Left ventricle myocardium superior (tissue), 1 donor: Measurements from ENCODE around the gene RFNG. TPM values are rescaled to one million over a fixed set of nuclear protein-coding genes. Genes with fewer than 3 reads are reported as not detected.
A peak's percentile ranks its signal among the peaks of the same experiment; 100 is the strongest.

ENCODE experiments used
- ATAC-seq: fragments of 200-7000 bp; cut with Tn5 transposase; one replicate; pipeline ENCODE4 v1.9.1; 2020; ENCODE audit warnings: mild to moderate bottlenecking, moderate library complexity
- DNase-seq: peaks from one replicate; pipeline ENCODE4 v3.0.0-alpha.2; 2020
- intact Hi-C: fragments of 100-400 bp; cut with micrococcal nuclease; formaldehyde crosslinking; loops from one replicate; pipeline ENCODE4 v1.11.0; 2022
- total RNA-seq: library from RNA; stranded (reverse); fragmentation: NEBNext Ultra II Directional; extraction: Animal tissue kit (Norgen Biotek cat#: 25700); gene quantifications from one replicate; pipeline ENCODE4 v1.2.1, GENCODE V29; 2021
- donor health status: DM: no; HTN: yes; CAD: no; lungs with severe emphysema.

RFNG gene
- total RNA-seq, 1 donor from 2014 or later, result 21.8 TPM

DNA sequence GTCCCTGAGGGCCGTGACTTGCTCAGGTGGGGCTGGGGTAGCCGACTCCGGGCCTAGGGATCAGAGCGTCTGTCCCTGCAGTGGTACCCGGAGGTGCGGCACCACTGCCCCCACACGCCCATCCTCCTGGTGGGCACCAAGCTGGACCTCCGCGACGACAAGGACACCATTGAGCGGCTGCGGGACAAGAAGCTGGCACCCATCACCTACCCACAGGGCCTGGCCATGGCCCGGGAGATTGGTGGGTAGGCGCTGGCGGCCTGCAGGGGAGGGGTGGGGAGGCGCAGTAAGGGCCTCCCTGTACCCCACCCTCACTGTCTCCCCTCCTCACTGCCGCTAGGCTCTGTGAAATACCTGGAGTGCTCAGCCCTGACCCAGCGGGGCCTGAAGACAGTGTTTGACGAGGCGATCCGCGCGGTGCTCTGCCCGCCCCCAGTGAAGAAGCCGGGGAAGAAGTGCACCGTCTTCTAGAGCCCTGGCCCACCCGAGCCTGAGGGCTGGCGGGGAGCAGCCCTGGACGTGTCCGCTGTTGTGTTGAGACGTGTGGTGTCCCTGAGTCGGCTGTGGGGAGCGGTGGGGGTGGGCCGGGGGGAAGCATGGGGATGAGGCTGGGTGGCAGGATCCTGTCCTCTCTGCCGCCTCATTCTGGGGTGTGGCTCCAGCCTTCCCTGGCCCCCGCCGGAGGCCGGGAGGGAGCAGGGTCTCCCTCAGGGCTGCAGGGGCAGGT lies 18.1 kb downstream of the RFNG start:
- no peak for ATAC-seq
- intact Hi-C loops, result no loop called here
- no peak for DNase-seq

DNA sequence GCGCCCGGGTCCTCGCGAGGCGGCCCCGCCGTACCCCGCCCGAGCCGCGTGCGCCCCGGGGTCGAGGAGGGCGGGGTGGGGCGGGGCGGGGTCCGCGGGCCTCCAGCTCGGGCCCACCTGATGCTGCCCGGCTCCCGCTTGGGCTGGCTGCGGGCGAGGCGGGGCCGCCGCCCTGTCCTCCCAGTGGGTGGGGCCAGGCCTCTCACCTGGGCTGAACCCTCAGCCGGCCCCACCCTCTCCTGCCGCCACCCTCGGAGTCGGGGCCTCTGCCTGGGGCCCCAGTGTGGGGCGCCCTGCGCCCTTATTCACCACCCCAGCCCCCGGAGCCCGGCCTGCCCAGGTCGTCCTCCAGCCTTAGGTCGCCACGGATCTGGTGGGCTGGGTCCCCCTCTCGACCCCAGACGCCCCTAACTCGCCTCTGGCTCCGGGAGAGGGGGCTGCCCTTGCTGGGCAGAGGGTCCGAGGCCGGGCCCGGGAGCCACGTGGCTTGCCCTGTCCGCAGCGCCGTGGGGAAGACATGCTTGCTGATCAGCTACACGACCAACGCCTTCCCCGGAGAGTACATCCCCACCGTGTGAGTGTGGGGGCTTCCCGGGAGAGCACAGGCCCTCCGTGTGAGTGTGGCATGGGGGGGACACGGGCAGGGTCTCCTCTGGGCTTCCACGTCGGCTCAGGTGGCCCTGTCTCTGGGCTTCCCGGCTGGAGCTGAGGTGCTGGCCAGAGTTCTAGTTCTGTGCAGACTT lies 19.6 kb downstream of the RFNG start:
- no peak for DNase-seq
- intact Hi-C loops, result no loop called here
- no peak for ATAC-seq

DNA sequence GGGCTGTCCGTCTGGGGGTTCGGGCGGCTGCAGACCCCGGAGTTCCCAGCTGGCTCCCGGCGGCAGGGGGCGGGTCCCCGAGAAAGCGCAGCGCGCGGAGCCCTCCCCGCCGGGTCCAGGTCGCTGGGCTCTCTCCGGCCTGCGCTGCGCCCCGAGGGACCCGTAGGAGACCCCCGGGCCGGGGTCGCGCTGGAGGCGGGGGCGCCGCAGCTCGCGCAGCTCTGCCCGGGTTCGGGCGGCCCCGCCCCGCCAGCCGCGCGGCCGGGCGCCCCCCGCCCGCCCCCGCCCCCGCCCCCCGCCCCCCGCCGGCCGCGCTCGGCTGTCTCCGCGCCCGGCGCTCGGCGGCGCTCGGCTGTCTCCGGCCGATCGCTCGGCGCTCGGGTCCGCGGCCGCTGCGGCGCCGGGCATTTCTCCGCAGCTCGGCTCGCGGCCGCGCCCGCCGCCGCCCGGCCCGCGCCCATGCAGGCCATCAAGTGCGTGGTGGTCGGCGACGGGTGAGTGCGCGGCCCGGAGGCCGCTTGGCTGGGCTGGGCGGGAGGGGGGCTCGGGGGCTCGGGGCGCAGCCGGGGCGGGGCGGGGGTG lies 20.2 kb downstream of the RFNG start, which contains the start of gene RAC3:
Gene RAC3, plus strand, starts transcription at position 376 of the 582 bp plus-strand sequence. Its CDS starts 84 bp downstream, at position 460.
- no peak for DNase-seq
- no peak for ATAC-seq
- intact Hi-C loops, result no loop called here

DNA sequence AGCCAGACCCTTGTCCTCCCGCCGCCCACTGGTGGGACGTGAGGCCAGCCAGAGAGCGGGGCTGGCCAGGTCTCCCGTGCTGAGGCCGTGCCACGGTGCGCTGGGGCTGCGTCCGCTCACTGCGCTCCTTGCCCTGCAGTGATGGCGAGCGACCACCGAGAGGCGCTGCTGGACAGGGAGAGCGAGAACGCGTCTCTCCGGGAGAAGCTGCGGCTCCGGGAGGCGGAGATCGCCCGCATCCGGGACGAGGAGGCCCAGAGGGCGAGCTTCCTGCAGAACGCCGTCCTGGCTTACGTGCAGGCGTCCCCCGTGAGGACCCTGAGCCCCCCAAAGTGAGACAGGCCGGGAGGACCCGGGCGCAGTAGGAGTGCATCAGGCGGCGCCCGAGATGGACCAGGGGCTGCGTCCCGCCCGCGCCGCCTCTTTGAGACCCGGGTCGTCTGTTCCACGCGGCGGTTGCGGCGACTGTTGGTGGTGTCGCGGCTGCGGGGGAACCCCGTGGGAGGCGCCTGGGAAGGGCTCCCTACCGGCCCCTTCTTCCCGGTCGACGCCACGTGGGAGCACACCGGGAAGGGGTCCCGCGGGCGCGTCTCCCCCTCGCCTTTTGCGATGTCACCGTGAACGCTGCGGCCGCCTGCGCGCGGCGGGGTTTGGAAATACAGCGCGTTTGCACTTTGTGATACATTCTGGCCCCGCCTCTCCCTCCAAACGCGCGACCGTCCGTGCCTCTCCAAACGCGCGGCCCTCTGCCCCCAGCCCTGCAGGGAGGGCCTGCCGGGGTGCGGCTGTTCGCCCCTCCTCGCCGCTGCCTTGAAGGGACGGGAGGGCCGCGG lies 20.9 kb downstream of the RFNG start:
- peak; percentile 90 for DNase-seq
- intact Hi-C loops, result no loop called here
- peak; percentile 87 for ATAC-seq

DNA sequence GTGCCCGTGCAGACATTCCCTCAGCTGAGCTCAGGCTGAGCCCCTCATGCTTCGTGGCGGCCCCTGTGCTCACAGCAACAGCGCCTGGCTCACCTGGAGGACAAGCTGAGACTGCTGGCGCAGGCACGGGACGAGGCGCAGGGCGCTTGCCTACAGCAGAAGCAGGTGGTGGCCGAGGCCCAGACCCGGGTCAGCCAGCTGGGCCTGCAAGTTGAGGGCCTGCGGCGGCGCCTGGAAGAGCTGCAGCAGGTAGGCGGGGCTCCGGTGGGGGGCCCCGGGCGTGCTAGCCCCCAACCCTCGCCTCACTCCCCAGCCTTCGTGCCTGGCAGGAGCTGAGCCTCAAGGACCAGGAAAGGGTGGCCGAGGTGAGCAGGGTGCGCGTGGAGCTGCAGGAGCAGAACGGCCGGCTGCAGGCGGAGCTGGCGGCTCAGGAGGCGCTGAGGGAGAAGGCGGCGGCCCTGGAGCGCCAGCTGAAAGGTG lies 21.6 kb downstream of the RFNG start:
- no peak for DNase-seq
- ATAC-seq, result peak; percentile 4
- intact Hi-C loops, result loop anchor here (10.0 kb wide), 1 partner anchor 75 kb away; no protein-coding TSS in a partner anchor

DNA sequence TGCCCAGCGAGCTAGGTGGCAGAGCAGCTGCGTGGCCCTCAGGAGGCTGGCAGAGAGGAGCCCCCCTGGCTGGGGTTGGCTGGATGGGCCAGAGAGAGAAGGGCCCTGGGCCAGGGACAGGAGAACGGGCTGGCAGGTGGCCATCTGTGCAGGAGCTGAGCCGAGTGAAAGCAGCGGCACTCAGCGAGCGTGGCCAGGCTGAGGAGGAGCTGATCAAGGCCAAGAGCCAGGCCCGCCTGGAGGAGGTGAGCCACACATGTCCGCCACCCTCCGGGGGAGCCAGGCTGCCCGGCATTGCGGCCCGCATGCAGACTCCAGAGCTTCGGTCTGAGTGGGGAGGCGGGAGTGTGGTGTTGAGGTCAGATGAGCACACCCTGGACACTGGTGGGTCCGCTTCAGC lies 22.2 kb downstream of the RFNG start:
- ATAC-seq (peak; percentile 51), DNase-seq (peak; percentile 83)
- intact Hi-C loops, result loop anchor here (10.0 kb wide), 1 partner anchor 75 kb away; no protein-coding TSS in a partner anchor

DNA sequence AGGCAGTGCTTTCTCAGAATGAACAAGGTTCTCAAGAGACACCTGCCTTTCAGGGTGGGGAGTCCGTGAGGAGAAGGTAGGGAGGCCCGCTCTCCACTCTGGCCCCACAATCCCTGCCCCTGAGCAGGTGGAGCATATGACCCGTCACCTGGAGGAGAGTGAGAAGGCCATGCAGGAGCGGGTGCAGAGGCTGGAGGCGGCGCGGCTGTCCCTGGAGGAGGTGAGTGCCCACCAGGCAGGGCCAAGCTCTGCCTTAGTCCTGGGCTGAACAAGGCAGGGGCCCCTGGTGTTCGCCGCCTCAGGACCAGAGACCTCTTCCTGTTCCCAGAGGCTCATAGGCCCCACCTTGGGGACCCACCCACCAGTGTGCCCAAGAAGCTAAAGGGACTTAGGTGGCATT lies 22.6 kb downstream of the RFNG start:
- ATAC-seq (no peak), DNase-seq (no peak)
- intact Hi-C loops, result loop anchor here (10.0 kb wide), 1 partner anchor 74 kb away; no protein-coding TSS in a partner anchor

DNA sequence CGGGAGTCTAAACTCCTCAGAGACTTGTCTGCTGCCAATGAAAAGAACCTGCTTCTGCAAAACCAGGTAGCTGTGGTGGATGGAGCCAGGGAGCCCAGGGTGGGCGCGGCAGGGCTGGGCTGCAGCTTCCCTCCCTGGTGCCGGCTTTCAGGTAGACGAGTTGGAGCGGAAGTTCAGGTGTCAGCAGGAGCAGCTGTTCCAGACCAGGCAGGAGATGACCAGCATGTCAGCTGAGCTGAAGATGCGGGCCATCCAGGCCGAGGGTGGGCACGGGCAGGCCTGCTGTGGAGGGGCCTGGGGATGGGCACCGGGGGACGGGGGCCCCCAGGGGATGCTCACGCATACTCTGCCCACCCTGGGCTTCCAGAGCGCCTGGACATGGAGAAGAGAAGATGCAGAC lies 23.4 kb downstream of the RFNG start:
- intact Hi-C loops, result loop anchor here (10.0 kb wide), 1 partner anchor 73 kb away; no protein-coding TSS in a partner anchor
- ATAC-seq (no peak), DNase-seq (no peak)

DNA sequence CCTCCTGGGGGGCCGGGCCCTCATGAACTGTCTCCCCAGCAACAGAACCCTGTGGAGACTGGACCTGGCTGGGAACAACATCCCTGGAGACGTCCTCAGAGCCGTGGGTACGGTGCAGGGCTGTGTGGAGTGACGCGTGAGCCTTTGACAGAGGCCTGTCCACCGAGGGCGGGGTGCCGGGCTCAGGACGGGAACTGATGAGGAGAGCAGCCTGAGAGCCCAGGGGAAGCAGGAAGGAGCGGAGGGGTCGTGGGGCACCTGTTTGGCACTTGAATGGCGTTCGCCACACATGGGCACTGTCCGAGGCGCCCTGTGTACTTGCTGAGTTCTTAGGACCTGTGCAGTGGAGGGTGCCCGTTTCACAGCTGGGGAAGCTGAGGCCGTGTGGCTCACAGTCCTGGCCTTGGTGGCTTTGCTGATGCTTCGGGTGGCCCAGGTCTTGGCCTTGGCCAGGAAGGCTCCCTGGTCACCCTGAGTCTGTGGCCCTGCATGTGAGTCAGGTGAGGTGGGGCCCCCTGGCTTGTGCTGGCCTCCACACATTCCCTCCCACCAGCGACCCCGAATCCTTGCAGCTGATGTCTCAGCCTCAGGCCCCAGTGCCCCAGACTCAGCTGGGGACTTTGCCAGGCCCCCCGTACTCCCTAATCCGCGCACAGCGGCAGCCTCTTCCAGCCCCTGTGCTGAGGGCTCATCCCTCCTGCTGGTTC lies 26.1 kb downstream of the RFNG start:
- DNase-seq (no peak), ATAC-seq (no peak)
- intact Hi-C loops, result loop anchor here (10.0 kb wide), 1 partner anchor 71 kb away; no protein-coding TSS in a partner anchor

DNA sequence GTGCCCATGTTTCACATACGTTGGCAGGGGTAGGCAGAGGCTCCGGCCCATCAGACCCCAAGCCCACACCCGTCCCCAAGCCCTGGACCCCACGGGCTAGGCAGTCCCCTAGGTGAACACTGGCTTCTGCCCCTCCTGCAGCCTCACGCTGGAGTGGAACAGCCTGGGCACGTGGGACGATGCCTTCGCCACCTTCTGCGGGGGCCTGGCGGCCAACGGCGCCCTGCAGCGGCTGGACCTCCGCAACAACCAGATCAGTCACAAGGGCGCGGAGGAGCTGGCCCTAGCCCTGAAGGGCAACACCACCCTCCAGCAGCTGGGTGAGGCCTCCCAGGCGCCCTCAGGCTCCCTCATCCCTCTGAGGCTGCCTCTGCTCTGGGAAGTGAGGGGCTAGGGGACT lies 26.8 kb downstream of the RFNG start:
- DNase-seq (no peak), ATAC-seq (no peak)
- intact Hi-C loops, result loop anchor here (10.0 kb wide), 1 partner anchor 70 kb away; no protein-coding TSS in a partner anchor

DNA sequence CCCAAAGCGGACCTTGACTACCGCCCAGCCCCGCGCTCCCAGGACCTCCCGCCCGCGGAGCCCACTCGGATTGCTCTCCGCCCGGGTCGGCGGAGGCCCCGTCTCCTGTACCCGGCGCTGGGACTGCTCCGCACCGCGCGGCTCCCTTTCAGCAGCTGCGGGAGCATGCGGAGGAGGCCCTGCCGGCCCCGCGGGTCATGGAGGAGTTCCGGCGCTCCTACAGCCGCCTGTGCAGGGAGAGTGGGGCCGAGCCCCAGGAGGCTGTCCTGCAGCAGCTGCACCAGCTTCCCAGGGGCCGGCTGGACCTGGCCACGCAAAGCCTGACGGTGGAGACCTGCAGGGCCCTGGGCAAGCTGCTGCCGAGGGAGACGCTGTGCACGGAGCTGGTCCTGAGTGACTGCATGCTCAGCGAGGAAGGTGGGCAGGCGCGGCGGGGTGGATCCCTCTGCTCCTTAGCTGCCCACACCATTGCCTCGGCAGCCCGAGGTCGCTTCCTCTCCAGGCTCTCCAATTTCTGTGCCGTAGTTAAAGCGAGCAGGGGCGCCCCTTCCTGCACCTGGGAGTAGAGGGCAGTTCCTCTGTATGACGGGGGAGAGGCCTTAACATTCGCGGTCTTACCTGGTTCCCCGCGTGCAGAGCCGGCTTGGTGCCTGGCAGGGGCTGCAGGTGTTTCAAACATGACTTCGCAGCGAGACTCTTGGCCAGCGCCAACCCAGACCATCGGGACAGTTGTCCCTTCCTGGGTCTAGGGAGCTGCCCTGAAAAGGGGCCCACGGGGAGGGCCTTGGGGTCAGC lies 28.0 kb downstream of the RFNG start:
- peak; percentile 0 for ATAC-seq
- intact Hi-C loops, result loop anchor here (10.0 kb wide), 1 partner anchor 69 kb away; no protein-coding TSS in a partner anchor

DNA sequence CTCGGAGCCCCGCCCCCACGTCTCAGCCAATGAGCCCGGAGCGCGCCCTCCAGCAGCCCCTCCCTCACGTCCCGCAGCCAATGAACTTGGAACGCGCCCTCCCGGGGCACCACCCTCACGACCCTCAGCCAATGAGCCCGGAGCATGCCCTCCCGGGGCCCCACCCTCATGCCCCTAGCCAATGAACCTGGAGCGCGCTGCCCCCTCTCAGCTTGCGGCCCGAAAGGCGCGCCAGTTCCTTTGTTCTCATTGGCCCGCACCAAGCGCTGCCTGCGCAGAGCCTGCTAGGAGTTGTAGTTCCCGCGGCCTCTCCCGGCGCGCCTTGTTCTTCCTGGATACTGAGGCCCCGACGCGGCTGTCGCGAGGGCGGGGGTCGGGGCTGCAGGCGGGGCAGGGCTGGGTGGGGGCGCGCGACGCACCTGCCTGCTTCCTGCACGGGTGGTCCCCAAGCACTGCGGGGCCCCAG lies 28.6 kb downstream of the RFNG start, which contains the start of gene LRRC45:
Gene LRRC45, plus strand, starts transcription at position 325 of the 466 bp plus-strand sequence. CDS start 339 bp downstream, outside the sequence.
- peak; percentile 100 for DNase-seq
- ATAC-seq, result peak; percentile 94
- intact Hi-C loops, result loop anchor here (10.0 kb wide), 1 partner anchor 68 kb away; no protein-coding TSS in a partner anchor

More for the DNA sequence above, 28.0 kb downstream of the RFNG start:
- DNase-seq, result no peak

DNA sequence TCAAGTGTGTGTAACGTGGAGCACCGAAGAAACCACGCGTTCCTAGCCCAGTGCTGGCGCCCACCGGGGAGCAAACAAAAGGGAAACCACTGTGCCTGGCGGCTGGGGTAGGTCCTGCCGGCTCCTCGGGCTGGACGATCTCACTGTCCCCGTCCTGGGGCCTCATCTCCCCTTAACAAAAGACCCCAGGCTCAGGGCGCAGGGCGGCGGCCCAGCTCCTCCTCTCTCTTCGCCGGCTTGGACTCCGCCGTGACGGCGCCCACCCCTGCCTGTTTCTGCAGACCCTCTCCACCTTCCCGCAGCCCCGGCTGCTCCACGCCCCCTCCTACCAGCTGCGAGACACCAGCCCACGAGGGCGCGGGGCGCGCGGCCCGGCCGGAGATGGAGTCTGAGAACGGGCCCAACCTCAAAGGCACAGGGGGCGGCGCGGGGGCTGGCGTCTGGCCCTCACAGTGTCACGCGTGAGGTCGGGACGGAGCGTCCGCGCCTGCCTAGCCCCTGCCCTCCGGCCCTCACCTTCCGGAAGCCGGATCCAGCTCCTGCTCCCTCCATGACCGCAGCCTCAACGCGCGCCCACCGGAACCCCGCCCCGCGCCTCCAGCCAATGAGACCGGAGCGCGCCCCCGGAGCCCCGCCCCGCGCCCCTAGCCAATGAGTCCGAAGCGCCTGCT lies 29.2 kb downstream of the RFNG start, which contains the start of gene CENPX:
Gene CENPX, minus strand, starts transcription at position 569 of the 671 bp plus-strand sequence. Its CDS starts 17 bp downstream, at position 552.
- ATAC-seq (no peak), DNase-seq (no peak)
- intact Hi-C loops, result loop anchor here (10.0 kb wide), 1 partner anchor 68 kb away; no protein-coding TSS in a partner anchor

DNA sequence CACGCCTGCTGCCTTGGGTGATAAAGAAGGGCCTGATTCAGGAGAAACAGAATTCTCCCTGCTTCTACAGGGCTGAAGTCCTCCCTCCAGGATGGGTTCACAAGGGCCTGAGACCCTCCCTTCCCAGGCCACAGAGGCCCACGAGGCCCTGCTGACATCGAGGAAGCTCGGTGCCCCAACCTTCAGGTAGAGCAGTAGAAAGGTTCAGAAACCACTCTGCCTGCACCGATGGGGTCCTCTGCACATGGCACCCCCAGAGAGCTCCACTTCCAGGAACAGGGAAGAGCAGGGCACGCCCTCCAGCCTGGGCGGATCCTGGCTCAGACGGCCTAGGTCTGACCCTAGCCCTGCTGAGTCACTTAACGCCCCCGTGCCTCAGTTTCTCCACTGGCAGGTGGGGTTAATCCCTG lies 29.7 kb downstream of the RFNG start:
- intact Hi-C loops, result loop anchor here (10.0 kb wide), 1 partner anchor 67 kb away; no protein-coding TSS in a partner anchor
- no peak for ATAC-seq
- DNase-seq, result no peak

DNA sequence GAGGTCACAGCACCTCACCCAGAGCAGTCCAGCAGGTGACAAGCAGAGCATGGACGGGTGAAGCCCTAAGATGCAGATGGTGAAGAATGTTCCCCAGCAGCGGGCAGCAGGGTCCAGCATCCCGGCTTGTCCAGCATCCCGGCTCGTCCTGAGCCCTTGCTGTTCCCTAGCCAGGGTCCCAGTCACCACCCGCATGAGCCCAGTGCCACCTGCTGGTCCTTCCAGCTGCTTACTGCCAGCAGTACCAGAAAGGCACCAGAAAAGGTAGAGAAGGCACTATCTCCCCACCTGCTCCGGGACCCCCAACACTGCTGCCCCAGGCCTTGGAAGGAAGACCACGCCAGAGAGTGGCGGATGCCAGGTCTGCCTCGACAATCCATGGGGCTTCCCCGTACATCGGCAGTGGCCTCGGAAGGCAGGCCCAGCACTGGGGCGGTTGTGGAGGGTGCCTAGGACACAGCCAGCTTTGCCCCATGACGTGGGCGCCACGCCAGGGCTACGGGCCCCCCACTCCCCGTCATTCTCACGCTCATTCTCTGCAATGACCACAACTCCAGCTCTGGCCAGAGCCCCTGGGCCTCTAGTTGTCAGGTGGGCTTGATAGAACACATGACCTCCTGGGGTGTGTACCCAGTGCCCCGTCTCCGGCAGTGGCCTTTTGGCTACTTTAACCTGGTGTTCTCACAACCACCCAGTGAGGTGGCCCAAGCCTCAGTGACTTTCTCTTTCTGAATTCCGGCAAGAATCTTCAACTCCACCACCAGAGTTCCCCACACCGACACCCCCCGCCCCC lies 30.3 kb downstream of the RFNG start:
- DNase-seq, result peak; percentile 86
- peak; percentile 31 for ATAC-seq
- intact Hi-C loops, result loop anchor here (10.0 kb wide), 1 partner anchor 67 kb away; no protein-coding TSS in a partner anchor
